PC-9 (cell line): ENCODE results near the gene CDC42EP1.

ENCODE experiments used
- CTCF ChIP-seq: fragments of 200-600 bp; sonication (generic); conservative IDR thresholded peaks from 2 replicates; pipeline ENCODE4 v1.6.1; 2017; ENCODE audit warnings: mixed run types, antibody characterized with exemption, mild to moderate bottlenecking, moderate library complexity
- EZH2 ChIP-seq: fragments of 200-600 bp; sonication (generic); IDR thresholded peaks from 2 replicates; pipeline ENCODE4 v1.8.0; 2017; ENCODE audit warnings: antibody characterized with exemption, low read depth

GRCh38 chr22:37535159-37535558, 25.1 kb upstream of the CDC42EP1 start:
- TF ChIP-seq EZH2 (no peak), CTCF (no peak)
